T-helper 1 cell treated with Interleukin-12 subunit alpha and Interleukin-12 subunit beta and Interleukin-4 antibody, amounts not matched to agents 30 μg/mL and 1 μg/mL, for 36 hours (primary cell): ENCODE data around the gene TUB.

Experiments used
- H3K27ac Mint-ChIP-seq: one replicate; pipeline ENCODE4 v1.8.0; 2021; ENCODE audit warnings: mild to moderate bottlenecking, mixed read lengths
- H3K27me3 Mint-ChIP-seq: one replicate; pipeline ENCODE4 v1.8.0; 2021; ENCODE audit warnings: low read depth, mixed read lengths
- H3K36me3 Mint-ChIP-seq: one replicate; pipeline ENCODE4 v1.8.0; 2021; ENCODE audit warnings: low read depth, mixed read lengths
- H3K4me1 Mint-ChIP-seq: one replicate; pipeline ENCODE4 v1.8.0; 2021; ENCODE audit warnings: low read depth, mixed read lengths
- H3K4me3 Mint-ChIP-seq: one replicate; pipeline ENCODE4 v1.8.0; 2021; ENCODE audit warnings: mild to moderate bottlenecking, moderate library complexity, mixed read lengths
- H3K9me3 Mint-ChIP-seq: one replicate; pipeline ENCODE4 v1.8.0; 2021; ENCODE audit warnings: mixed read lengths

TUB gene

DNA sequence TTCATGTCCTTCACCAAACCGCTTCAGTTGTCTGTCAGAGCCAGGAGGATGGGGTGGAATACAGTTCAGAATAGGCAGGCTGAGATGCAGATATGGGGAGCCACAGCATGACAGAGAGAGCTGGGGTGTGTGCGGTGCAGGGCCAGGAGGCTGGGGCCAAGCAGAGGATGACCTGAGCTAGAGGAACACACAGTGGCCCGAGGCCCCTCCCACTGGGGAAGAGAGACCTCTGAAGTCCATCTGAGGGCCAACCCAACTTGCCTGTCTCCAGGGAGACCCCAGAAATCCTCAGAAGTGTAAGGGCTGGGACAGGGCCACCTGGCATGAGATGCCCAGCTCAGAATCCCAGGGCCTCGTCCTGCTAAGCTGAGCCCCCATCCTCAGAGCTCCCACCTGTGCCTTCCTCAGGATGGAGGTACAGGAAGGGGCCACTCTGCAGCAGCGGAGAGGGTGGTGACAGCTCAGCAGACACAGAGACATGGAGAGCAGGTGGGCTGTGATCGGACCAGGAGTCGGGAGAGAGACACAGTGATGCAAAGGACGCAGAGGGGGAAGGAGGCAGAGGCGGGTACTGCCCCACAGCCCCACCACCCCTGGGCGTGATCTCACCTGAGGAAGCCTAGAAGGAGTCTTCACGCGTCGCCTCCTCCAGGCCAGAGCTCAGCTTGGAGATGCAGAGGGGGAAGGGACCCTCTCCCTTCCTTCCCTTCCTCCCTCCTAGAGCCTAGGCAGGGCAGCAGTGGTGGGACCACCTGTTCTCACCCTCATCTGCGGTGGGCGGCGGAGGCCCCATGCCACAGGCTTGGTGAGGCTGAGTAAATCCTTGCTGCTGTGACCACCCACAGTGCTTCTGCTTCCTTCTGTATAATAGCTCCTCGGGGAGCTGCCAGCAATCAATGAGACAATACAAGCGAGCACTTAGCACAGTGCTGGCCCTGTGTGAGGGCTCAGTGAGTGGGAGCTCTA, 9.1 kb upstream of the TUB start:
- no peaks in the 10 kb centered on the region for H3K36me3 Mint-ChIP-seq
- no peak overlapping the region for H3K4me3 Mint-ChIP-seq
- no peaks in the 10 kb centered on the region for H3K4me1 Mint-ChIP-seq
- H3K27ac Mint-ChIP-seq, result no peak overlapping the region
- H3K9me3 Mint-ChIP-seq, result no peaks in the 10 kb centered on the region
- H3K27me3 Mint-ChIP-seq, result peaks cover 26% of the 10 kb centered on the region

DNA sequence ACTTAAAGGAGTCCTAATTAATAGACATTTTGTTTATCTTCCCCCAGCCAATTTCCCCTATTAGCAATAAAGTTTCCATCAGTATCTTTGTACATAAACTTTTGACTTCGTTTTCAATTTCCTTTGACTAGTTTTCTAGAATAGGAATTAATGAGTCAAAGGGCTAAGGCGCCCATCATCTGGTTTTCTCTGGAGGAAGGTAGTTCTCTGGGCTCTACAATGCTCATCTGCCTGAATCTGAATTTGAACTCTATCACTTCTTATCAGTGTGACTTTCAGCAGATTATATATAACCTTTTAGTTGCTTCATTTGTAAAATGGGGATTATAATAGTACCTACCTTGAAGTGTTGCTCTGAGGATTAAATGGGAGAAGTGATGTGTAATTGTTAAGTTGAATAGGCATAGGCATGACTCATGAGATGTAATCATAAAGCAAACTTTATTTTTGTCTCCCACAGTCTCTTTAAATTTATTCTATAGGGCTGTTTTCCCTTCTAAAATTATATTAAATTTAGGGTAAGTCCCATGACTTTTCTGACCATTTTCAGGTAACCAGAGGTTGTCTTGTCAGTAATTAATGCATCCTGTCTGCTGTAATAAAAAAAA, 5.8 kb upstream of the TUB start:
- H3K4me1 Mint-ChIP-seq, result no peaks in the 10 kb centered on the region
- no peaks in the 10 kb centered on the region for H3K9me3 Mint-ChIP-seq
- peaks cover 33% of the 10 kb centered on the region for H3K27me3 Mint-ChIP-seq
- no peaks in the 10 kb centered on the region for H3K36me3 Mint-ChIP-seq
- no peak overlapping the region for H3K27ac Mint-ChIP-seq
- H3K4me3 Mint-ChIP-seq, result no peak overlapping the region

DNA sequence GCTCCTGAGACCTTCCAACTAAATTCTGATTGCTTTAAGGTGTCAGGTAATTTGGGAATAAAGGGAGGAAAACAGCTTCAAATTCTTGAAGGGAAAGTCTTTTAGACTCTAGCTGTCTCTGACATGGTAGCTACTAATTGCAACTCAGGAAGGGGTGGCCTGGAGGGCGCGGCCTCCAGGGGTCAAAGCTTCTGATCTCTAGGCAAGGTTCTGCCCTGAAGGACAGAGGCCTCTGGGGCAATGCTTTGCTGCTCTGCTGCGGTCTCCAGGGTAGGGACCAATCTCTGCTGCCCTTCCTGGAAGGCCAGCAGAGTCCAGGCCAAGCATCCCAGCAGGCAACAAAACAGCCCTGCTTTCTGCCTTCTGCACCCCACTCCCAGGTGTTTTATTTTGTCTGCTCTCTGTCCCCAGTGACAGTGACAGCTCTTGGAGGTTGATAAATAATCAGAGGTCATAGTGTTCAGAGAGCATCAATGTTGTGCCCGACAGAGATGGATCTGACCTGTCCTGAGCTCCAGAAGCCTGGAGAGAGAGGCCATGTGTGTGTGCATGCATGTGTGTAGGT, 1.8 kb upstream of the TUB start:
- Mint-ChIP-seq H3K27me3 (peaks cover 40% of the 10 kb centered on the region), H3K4me3 (no peak overlapping the region), H3K4me1 (no peaks in the 10 kb centered on the region), H3K36me3 (no peaks in the 10 kb centered on the region), H3K9me3 (no peaks in the 10 kb centered on the region), H3K27ac (no peak overlapping the region)

DNA sequence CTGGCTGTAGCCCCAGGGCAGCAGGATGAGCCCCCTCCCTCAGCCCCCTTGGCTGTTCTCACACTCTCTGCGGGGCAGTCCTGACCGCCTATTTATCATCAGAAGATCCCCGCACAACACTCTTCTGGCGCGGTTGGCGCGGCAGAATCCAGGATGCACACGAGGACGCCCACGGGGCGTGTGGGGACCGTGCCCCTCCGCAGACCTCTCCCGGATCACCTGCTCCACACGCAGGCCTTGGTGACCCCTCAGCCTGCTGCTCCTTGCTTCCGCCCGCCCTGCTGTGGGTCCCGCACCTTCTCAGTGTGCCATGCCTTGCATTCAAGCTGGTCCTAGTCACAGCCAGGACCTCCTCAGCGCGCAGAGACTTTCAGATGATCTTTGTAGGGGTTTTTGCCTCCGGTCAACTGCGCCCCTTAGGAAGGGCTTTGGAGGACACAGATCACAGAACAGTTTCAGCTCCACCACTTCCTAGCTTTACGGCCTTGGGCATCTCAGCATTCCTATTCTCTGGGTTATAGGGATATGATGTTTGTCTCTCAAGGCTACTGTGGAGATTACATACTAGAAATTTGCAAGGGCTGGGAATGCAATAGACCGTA, 841 bp upstream of the TUB start:
- Mint-ChIP-seq H3K4me3 (peak overlapping the region; percentile 5), H3K27me3 (peaks cover 47% of the 10 kb centered on the region), H3K27ac (no peak overlapping the region), H3K9me3 (no peaks in the 10 kb centered on the region), H3K36me3 (no peaks in the 10 kb centered on the region), H3K4me1 (no peaks in the 10 kb centered on the region)

- H3K27ac Mint-ChIP-seq, result no peak overlapping the region
- no peak overlapping the region for H3K4me3 Mint-ChIP-seq
- peaks cover 47% of the 10 kb centered on the region for H3K27me3 Mint-ChIP-seq
- no peaks in the 10 kb centered on the region for H3K36me3 Mint-ChIP-seq
- H3K4me1 Mint-ChIP-seq, result no peaks in the 10 kb centered on the region
- no peaks in the 10 kb centered on the region for H3K9me3 Mint-ChIP-seq
These were observed 710 bp downstream of the TUB start for GRCh38 chr11:8081591-8082250.

DNA sequence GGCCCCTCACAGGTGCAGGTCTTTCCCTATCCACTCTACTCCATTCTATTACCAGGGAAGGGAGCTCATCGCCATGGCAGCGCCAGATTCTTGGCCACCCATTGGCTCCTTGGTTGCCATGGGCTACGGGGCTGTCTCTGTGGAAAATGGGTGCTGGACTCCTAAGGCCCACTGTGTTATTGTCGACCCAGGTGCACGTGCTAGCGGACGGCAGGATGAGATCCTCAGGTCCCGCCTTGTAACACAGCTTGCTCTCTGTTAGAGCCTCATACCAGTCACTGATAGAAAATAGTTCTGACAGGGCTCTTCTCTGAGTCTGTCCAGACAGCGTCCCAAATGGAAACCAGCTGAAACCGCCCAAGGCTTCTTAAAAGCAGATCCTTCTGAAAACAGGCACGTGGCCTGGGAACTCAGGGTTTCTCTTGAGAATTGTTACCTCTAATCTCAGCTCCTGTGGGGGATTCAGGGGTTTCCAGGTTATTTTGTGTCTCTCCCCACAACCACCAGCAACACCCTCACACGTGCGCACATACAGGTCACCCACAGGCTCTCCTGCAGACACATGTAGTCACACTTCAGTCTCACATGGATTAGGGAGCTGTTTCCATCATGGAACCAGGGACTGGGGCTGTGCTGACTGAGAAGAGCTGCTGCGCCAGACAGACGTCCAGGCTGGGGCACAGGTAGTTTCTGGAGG, 1.5 kb downstream of the TUB start:
- Mint-ChIP-seq H3K27me3 (peaks cover 47% of the 10 kb centered on the region), H3K36me3 (no peaks in the 10 kb centered on the region), H3K4me1 (no peaks in the 10 kb centered on the region), H3K4me3 (no peak overlapping the region), H3K9me3 (no peaks in the 10 kb centered on the region), H3K27ac (no peak overlapping the region)

- H3K36me3 Mint-ChIP-seq, result no peaks in the 10 kb centered on the region
- no peaks in the 10 kb centered on the region for H3K4me1 Mint-ChIP-seq
- no peak overlapping the region for H3K4me3 Mint-ChIP-seq
- H3K27ac Mint-ChIP-seq, result no peak overlapping the region
- H3K27me3 Mint-ChIP-seq, result peaks cover 42% of the 10 kb centered on the region
- H3K9me3 Mint-ChIP-seq, result no peaks in the 10 kb centered on the region
These were observed 2.0 kb downstream of the TUB start for GRCh38 chr11:8083088-8083395.

DNA sequence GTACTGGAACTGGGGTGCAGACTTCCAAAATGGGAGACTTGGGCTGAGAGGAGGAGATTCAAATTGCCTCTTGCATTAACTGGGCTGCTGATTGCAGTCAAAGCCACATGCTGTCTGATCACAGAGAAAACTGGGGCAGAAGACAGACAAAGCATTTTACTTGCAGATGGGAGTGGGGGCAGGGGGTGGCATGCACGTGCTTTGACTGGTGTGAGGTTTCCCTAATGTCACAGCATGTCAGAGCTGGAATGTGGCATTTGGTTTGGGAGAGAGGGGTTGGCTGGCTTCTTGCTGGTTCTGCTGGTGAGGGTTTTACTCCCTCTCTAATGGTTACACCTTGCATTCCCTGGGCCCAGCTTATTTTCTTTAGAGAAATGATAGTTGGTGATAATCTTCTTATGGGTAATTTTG, 2.9 kb downstream of the TUB start:
- Mint-ChIP-seq H3K4me3 (no peak overlapping the region), H3K36me3 (no peaks in the 10 kb centered on the region), H3K27ac (no peak overlapping the region), H3K27me3 (peaks cover 38% of the 10 kb centered on the region), H3K9me3 (no peaks in the 10 kb centered on the region), H3K4me1 (no peaks in the 10 kb centered on the region)

- Mint-ChIP-seq H3K36me3 (no peaks in the 10 kb centered on the region), H3K4me1 (no peaks in the 10 kb centered on the region), H3K27ac (no peak overlapping the region), H3K27me3 (peaks cover 37% of the 10 kb centered on the region), H3K4me3 (no peak overlapping the region), H3K9me3 (no peaks in the 10 kb centered on the region)
These were observed 3.3 kb downstream of the TUB start for GRCh38 chr11:8084352-8084751.

DNA sequence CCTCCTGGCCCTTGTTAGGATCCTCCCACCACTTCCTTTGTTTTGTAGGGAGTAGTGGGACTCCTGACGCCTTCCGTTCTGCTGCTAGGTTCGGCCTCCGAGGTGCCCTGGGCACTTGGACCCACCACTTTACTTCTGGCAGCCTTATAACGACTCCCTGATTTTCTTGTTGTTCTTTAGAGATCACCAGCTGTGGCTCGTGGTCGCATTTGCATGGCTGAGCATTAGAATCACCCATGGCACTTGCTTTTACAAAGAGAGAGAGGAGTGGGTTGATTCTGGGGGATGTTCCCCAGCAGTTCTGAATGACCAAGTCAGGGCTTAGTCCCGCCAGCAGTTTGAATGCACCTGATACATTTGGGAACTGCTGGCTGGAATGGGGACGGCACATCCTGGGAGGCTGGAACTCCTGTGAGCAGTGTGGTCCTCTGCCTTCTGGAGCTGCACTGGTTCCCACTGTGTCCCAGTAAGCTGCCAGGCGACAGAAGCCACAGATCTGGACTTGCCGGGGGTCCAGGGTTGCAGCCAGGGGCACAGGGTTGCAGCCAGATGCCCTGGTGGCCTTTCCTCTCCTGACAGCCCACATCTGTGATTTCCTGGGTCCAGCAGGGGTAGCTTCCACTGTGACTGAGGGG, 4.1 kb downstream of the TUB start:
- Mint-ChIP-seq H3K36me3 (no peaks in the 10 kb centered on the region), H3K4me1 (no peaks in the 10 kb centered on the region), H3K27me3 (peaks cover 32% of the 10 kb centered on the region), H3K27ac (no peak overlapping the region), H3K9me3 (no peaks in the 10 kb centered on the region), H3K4me3 (no peak overlapping the region)

- Mint-ChIP-seq H3K27ac (no peak overlapping the region), H3K36me3 (no peaks in the 10 kb centered on the region), H3K27me3 (peaks cover 25% of the 10 kb centered on the region), H3K4me1 (no peaks in the 10 kb centered on the region), H3K9me3 (no peaks in the 10 kb centered on the region), H3K4me3 (no peak overlapping the region)
These were observed 5.0 kb downstream of the TUB start for GRCh38 chr11:8086001-8086479.

GRCh38 chr11:8086571-8086970, 5.6 kb downstream of the TUB start:
- Mint-ChIP-seq H3K27me3 (peaks cover 25% of the 10 kb centered on the region), H3K36me3 (no peaks in the 10 kb centered on the region), H3K27ac (no peak overlapping the region), H3K4me3 (no peak overlapping the region), H3K4me1 (no peaks in the 10 kb centered on the region), H3K9me3 (no peaks in the 10 kb centered on the region)

- Mint-ChIP-seq H3K36me3 (no peaks in the 10 kb centered on the region), H3K27ac (no peak overlapping the region), H3K27me3 (peaks cover 18% of the 10 kb centered on the region), H3K9me3 (no peaks in the 10 kb centered on the region), H3K4me3 (no peak overlapping the region), H3K4me1 (no peaks in the 10 kb centered on the region)
These were observed 6.2 kb downstream of the TUB start for GRCh38 chr11:8087185-8087584.
